MV-4-11 (cell line): ENCODE results near the gene NDUFS6.
"Not testable (repeated sequence)": the region's sequence is repeated elsewhere in the genome, so short reads cannot be mapped to it uniquely, and the experiment has no call there.

ENCODE experiments used
- DNase-seq: peaks from one replicate; lab custom pipeline; 2025; lab: John Stamatoyannopoulos, UW

The NDUFS6 gene

DNA sequence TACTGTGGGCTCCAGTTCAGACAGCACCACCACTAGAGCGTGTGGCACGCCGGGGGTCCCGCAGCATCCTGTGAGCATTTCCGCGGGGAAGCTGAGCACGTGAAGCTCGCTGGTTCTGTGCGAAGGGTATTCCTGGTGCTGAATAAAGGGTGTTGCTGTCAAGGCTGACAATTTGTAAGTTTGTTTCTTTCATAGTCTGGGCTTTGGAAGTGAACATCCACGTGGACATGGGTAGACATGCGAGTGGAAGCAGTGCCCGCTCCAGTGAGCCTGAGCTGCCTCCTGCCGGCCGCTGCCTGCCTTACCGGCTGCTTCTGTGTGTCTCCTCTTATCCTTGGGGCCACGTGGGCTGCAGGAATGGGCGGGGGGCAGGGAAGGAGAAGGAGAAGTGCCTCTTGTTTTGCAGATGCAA is 14.7 kb downstream of the NDUFS6 start:
- no peak for DNase-seq

DNA sequence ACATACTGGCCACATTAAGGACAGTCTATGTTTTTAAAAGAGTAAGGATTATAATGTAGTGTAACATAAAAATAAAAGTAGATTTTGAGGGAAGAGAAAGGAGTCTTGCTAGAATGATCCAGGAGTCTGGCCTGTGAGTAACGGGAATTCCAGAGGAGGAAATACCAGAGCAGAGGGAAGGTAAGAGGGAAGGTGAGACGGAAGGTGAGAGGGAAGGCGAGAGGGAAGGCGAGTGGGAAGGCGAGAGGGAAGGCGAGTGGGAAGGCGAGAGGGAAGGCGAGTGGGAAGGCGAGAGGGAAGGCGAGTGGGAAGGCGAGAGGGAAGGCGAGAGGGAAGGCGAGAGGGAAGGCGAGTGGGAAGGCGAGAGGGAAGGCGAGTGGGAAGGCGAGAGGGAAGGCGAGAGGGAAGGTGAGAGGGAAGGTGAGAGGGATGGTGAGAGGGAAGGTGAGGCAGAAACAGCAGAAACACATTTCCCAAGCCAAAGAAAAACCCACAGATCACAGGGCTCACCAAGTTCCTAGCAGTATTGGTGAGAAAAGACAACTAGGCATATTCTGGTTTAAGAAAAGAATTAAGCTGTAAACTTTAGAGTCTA is 15.4 kb downstream of the NDUFS6 start:
- not testable (repeated sequence) for DNase-seq

DNA sequence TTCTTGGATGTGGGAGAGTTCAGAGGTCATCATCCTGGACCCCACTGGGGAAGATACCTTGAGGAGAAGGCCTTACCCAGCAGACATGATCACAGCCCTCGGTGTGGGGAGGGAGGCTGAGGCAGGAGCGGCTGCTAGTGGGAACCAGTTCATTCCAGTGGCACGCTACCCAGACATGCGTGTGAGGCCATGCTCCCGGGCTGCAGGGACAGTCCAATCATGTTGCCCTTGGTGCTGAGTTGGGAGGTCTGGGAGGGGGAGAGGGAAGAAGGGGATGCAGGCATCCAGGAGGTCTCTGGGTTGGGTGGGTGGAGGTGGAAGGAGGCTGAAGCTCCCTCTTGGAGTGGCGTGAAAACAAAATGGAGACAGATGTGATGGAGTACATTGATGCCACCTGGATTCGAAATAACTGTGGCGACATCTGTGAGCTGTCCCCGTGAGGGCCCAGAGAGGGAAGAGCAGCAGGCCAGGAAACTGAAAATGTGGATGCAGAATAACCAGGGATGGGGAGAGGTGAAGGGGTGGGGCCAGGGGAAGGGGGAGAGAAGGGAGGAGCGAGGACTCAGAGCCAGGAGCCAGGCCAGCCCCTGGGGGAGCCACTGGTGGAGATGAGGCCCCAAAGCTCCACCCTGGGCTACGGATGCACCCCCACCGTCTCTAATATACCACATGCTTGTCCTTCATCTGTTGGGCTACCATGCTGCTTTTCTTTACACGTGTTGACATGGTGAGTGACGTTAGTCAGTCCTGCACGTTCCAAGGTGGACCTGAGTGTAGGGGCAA is 16.2 kb downstream of the NDUFS6 start:
- no peak for DNase-seq

DNA sequence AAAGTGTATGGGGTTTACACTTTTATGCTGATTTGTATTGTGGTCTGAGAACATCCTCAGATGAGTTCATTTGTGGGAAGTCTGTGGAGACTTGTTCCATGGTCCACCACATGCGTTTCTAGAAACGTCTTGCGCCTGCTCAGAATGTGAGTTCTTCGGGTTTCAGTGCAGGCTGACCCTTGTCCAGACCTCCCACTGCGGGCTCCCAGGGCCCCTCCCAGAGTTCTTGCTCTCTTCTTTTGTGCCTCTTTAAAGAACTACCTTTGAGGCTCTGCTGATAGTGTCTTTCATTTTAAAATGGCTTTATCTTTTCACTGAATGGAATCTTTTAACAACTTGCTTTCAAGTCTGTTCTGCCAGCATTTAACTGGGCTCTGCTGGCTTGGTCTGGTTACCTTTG is 17.6 kb downstream of the NDUFS6 start:
- no peak for DNase-seq

DNA sequence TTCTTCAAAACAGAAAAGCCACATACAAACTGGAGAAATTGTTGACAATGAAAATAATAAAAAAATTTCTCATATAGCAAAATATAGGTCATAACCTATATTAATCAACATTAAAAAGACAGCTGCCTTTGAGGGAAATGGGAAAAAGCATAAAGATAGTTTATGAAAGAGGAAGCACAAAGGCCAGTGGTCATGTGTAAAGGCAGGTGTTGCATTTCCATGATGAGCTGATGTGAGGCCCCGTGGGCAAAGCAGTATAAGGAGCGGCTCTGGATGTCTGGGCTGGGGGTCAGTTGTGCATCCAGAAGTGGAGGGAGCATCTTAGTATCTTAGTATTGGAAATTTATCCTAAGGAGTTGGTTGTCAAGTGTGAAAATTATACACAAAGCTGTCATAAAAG is 18.3 kb downstream of the NDUFS6 start:
- DNase-seq = peak; percentile 24

DNA sequence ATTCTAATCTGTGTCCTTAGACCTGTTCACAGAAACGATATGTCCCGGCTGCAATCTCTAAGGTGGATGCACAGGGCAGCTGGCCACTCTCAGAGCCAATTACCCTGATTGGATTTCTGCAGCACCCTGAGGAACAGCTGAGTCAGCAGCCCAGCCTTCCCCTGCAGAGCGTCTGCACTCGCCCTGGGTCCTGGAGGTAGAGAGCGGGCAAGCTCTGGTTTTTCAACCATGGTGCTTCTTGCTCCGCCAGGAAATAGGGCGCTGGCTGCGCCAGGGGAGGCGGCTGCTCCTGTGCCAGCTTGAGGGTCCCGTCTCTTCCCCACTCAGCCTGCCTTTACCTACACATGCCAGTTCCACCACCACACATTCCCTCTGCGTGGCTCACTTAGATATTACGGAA is 19.2 kb downstream of the NDUFS6 start:
- DNase-seq = no peak

DNA sequence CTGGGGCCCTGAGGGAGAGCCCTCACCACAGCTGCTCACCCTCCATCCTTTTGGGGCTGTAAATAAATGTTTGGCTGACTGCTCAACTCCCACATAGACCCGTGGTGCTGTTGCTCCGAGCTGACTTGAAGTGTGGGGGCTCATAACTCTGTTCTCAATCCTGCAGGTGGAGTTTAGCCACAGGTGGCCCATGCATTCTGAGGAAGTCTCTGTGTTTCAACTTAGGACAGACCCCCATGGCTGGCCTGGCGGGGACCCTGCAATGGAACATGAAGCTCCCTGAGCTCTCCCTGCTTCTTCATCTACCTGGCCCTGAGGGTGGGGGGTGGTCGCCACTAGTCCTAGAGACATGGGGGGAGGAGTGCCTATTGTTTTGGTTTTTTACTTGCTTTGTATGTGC is 19.7 kb downstream of the NDUFS6 start:
- no peak for DNase-seq

DNA sequence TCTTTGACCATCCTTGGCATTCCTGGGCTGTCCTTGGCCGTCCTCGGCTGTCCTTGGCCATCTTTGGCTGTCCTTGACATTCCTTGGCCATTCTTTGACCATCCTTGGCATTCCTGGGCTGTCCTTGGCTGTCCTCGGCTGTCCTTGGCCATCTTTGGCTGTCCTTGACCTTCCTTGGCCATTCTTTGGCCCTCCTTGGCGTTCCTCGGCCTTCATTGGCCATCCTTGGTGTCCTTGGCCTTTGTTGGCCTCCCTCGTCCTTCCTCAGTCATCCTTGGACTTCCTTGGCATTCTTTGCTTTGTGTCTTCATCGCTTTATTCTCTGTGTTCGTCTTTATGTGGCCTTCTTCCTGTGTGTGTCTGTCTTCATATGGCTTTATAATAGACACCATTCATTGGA is 20.7 kb downstream of the NDUFS6 start:
- no peak for DNase-seq

DNA sequence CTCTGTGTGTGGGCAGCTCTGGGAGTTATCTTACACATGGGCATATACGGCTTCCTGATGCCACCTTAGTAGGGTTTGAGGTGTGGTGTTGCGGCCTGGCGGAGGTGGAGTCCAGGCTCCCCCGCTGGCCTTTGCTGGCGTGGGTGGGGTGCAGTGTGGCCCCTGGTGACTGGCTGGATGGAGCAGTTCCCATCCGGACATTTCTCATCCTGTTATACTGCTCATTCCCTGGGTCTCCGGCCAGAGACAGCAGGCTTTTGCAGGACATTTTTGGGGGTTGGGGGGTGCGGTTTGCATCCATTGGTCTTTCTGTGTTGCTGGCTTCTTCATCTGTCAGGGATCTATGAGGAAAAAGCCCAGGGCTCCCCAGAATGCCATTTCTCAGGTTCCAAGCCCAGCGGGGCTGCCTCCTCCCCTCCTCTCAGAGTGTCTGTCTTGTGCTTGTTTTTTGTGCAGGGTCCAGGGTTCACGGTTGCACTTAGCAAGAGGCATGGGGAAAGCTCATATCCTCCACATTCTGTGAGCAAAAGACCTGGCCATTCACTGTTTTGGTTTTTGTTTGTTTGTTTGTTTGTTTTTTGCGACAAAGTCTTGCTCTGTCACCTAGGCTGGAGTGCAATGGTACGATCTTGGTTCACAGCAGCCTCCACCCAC is 22.3 kb downstream of the NDUFS6 start:
- DNase-seq = no peak

DNA sequence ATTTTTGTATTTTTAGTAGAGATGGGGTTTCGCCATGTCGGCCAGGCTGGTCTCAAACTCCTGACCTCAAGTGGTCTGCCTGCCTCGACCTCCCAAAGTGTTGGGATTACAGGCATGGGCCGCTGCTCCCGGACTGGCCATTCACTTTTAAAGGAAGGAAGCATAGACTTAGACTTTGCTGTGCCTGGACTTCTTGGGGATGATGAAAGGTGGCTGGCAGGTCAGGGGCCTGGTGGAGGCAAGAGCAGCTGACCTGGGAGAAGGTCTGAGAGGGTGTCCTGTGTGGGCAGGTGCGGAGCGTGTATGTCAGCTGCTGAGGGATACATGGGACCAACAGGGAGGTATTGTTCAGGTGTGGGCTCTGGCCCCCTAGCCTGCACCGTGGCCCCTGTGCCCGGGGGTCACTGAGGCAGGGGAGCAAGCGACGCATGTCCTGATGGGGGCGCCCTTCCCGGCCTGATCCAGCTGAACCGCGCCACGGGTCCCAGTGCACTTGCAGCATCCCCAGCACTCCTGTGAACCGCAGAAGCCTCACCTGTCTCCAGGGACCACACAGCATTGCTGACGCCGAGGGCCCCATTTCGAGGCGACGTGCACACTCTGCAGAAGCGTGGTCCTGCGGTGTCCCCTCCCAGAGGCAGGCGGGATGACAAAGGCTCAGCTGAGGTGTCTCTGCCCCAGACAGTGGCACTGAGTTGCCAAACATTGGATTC is 23.1 kb downstream of the NDUFS6 start:
- DNase-seq = no peak

DNA sequence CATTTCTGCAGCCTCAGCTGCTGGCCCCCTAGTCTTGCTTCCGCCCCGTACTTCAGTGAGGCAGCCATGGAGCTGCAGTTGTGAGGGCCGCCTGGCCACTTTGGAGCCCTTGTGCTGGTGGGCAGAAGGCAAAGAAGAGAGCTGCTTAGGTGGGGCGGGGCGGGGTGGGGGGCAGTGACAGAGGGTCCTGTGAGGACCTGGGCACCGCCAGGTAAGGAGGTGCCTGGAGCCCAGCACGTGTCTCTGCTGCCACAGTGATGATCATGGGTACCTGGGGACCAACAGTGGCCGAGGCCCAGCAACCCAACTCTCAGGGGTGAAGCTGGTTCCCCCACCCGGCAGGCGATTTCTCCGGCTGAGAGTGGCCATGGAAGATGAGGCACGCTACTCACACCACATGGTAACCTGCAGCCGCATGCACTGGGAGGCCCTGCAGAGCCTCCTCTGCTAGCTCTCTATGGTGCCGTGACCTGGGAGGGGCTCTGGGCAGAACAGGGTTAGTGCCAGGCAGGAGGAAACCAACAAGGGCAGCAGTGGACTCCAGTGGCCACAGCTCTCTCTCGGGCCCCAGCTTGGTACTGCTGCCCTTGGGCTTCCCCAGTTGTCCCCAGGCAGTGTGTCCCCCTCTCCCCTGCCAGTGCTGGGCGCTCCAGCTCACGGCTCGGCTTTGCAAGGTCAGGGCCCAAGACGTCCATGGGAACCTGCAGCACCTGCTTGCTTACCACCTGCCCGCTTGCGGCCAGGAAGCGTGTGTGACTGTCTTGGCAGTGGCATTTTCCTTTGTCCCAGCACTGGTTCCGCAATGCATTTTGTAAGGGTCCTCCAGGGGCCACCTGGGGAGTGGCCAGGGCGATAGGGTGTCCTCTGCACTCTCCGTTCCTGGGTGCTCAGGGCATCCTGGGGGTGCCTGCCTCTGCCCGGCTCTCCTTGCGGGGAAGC is 24.0 kb downstream of the NDUFS6 start:
- no peak for DNase-seq

DNA sequence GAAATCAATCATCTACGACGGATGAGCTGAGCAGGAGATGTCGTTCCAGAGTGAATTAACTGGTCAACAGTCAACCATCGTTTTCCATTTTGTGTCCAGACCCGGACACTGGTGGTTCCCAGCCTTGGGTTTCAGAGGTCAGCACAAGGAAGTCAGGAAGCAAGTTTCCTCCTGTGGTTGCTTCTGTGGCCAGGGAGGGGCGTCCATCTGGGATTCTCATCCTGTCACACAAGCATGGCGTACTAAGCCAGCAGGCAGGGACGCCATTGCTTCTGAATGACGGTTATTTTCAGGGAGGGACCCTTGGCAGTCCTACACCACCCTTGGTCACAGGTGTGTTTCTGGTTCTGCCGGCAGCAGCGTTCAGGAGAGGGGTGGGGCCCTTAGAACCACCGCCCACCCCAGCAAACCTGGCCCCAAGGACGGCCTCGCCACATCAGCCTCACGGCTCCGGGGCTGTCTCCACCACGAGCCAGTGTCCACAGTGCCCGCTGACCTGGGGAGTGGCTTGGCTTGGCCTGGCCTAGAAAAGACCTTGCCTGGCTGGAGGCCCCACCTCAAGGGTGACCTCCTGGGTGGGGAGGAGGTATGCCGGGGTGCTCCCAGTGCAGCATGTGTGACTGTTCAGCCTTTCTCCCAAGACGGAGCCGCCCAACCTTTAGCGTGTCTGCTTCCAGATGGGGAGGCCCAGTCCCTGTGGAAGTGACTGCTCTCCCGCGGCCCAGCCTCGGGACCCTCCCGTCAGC is 25.2 kb downstream of the NDUFS6 start:
- DNase-seq = no peak

DNA sequence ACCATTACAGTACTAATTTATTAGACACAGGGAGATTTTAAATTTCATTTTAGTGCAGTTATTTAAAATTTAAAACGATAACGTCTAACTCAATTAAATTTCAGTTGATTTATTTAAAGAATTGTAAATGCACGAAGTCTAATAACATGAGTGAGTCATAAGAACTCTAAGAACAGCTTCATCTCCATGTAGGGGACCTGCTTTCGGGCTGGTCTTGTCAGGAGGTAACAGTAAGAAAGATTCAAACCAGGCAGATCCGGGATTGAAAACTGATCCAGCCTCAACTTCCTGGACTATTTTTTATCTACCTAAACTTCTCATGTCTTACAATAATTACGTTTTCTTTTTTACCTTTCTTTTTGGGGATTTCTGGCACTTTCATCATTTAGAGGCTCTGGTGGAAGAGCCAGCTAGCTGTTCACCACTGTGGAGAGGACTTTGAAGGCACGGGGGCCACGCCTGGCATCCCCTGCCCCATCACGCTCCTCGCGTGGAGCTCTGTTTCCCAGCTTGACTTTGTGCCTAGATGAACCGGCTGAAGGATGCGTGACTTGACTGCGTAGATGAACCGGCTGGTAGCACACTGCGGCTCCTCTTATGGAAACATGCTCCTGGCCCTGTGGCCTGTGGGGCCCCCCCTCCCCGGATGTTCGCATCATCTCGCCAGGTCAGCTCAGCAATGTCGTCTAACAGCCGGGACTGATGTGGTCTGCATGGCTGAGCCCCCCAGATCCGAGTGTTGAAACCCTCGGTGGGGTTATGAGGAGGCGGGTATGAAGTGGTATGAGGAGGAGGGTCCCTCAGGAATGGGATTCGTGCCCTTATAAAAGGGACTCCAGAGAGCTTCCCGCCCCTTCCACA is 26.0 kb downstream of the NDUFS6 start:
- no peak for DNase-seq

DNA sequence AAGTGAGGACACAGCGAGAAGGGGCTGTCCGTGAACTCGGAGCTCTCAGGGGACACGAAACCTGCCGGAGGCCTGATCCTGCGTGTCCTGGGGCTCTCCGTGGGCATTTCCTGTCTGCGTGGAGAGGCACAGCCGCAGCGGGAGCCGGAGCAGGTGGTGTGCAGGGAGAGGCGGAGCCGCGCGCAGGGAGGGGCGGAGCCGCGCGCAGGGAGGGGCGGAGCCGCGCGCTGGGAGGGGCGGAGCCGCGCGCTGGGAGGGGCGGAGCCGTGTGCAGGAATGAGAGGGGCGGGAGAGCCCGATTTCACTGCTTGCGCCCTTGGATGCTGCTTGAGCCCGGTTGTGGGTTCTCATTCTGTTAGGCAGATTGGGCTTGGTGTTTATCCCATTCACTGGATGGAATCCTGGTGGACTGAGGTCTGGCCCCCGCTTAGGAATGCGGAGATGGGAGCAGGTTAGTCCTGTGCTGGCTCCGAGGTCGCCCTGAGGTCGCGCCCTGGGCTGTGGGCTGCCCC is 26.7 kb downstream of the NDUFS6 start:
- DNase-seq = no peak

DNA sequence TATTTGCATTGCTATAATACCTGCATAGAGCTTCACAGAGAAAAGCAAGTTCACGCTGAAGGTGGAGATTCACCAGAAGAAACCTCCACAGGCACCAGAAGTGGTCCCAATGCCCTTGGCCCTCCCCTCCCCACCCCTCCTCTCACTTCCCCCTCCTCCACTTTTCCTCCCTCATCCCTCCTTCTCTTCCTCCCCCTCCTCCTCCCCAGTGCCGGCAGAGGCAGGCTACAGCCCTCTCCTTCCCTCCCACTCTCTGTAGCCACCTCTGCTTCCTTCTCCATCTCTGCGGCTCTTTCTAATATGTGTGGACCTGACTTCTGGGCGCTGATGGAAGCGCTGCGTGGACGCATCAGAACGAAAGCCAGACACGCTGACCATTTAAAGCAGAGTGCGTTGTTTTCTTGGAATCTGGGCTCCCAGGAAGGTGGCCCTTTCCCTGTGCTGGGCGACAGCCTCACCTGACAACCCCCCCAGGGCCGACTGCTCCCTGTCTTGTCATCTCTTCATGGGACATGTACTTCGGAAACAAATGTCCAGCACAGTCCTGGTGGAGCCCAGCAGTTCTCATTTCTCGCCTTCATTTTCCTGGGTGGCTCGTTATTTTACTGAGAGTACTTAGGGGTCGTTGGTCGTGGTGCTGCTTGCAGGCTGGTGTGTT is 29.5 kb downstream of the NDUFS6 start:
- DNase-seq = no peak

DNA sequence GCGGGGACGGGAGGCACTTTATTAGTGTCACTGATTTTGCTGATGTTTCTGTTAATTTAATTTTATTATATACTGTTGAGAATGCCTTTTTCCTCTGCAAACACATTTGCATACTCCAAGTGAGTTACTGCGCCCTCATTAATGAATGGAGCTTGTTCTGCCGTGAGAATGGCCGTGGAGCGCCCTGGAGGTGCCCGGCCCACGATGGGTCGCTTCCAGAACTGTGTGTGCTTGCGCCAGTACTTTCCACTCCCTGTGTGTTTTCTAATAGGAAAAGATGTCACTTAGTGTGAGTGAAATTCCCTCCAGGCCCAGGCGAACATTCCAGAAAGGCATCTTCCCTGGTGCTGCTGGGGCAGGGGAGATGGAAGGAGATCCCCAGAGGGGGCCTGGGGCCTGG is 30.1 kb downstream of the NDUFS6 start:
- no peak for DNase-seq

DNA sequence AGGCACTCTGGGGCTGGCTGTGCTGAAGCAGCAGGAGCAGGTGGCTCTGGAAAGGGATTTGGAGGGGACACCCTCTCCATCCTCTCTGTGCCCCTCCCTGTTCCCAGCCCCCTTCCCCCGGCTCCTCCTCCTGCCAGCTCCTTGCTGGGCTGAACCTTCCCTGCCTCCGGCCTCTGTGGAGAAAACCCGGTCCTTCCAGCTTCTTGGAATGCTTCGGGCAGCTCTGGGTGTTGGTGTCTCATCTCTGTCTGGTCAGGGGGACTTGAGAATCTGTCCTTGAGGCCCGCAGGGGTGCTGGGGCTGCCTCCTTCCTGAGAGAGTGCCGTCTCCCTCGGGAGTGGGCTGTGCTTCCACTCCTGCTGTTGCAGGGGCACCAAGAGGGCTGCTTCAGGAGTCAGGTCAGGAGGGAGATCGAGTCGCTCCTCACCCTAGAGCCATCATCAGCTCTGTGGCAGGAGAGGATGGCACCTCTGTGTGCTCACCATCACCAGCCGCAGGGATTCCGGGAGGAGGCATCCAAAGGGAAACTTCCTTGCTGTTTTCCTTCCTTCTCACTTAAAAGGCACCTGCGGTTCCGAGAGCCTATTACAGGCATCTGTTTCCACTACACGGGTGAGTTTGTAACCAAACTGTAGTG is 30.6 kb downstream of the NDUFS6 start:
- no peak for DNase-seq

DNA sequence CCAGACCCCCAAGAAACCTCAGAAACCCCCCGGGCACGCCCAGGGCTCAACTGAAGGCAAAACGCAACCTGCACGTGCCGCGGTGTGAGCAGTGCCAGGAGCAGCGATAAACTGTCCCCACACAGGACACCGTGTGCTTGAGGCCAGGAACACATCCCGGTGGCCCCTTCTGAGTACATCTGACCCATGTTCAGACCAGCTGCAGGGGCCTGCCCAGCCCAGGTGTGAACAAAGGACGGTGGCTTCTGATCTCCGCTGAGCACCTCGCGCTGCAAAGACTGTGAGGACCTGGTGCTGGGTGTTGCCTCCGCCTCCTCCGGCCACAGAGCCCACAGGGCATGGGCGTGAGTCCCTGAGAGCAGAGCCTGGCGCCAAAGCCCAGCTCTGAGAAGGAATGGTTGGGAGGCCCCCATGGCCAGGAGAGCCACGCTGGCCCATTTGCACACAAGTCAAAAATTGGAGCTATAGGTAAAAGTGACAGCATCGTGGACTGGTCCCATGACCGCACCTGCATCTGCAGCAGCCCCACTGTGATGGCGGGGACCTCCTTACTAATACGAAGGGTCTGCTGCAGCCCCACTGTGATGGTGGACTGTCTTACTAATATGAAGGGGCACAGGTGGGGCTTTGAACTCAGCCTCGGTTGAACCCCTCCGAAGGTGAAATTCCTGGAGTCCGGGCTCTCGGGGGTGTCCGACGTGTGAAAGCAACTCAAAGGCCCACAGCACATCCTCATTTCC is 31.5 kb downstream of the NDUFS6 start:
- no peak for DNase-seq
